ENCODE results near the gene SEMA3D.
"Not testable (repeated sequence)": the region's sequence is repeated elsewhere in the genome, so short reads cannot be mapped to it uniquely, and the experiment has no call there.

Gene SEMA3D

GRCh38 chr7:84992954-84993353 is 193.9 kb downstream of the SEMA3D start:
- DNase-seq (ENCODE audit: low spot score), result not testable (repeated sequence)

- DNase-seq (ENCODE audit: low spot score), result no peak
These were observed 201.6 kb downstream of the SEMA3D start for GRCh38 chr7:84985073-84985784.

GRCh38 chr7:84982199-84982598 is 204.7 kb downstream of the SEMA3D start:
- no peak for DNase-seq (ENCODE audit: low spot score)

- DNase-seq (ENCODE audit: low spot score), result no peak
These were observed 205.5 kb downstream of the SEMA3D start for GRCh38 chr7:84981055-84981976.

GRCh38 chr7:84975586-84976185 is 211.2 kb downstream of the SEMA3D start:
- no peak for DNase-seq (ENCODE audit: low spot score)

- DNase-seq (ENCODE audit: low spot score), result no peak
These were observed 215.5 kb downstream of the SEMA3D start for GRCh38 chr7:84971360-84971759.

GRCh38 chr7:84970670-84971069 is 216.2 kb downstream of the SEMA3D start:
- no peak for DNase-seq (ENCODE audit: low spot score)

- no peak for DNase-seq (ENCODE audit: low spot score)
These were observed 233.6 kb downstream of the SEMA3D start for GRCh38 chr7:84953234-84953633.

GRCh38 chr7:84950836-84951235 is 236.0 kb downstream of the SEMA3D start:
- peak; percentile 13 for DNase-seq (ENCODE audit: low spot score)

- no peak for DNase-seq (ENCODE audit: low spot score)
These were observed 237.4 kb downstream of the SEMA3D start for GRCh38 chr7:84949501-84949900.

GRCh38 chr7:84949067-84949466 is 237.8 kb downstream of the SEMA3D start:
- DNase-seq (ENCODE audit: low spot score), result no peak

GRCh38 chr7:84948634-84949033 is 238.2 kb downstream of the SEMA3D start:
- no peak for DNase-seq (ENCODE audit: low spot score)

GRCh38 chr7:84946549-84946948 is 240.3 kb downstream of the SEMA3D start:
- no peak for DNase-seq (ENCODE audit: low spot score)

Data from COLO829 (cell line).